Erythroblast (primary cell): ENCODE data around the gene ANTXR2.

Source experiments
- DNase-seq, 2 experiments: peaks; one replicate each; lab custom pipeline; 2025; lab: John Stamatoyannopoulos, UW
- GATA1 ChIP-seq: IDR thresholded peaks from 2 replicates; pipeline ENCODE4 v1.6.1; 2011; ENCODE audit warnings: low read depth, mild to moderate bottlenecking, control low read depth, low read length, moderate library complexity
- POLR2A ChIP-seq: IDR thresholded peaks from 2 replicates; pipeline ENCODE4 v1.6.1; 2011; ENCODE audit warnings: mild to moderate bottlenecking, low read length

The ANTXR2 gene

DNA sequence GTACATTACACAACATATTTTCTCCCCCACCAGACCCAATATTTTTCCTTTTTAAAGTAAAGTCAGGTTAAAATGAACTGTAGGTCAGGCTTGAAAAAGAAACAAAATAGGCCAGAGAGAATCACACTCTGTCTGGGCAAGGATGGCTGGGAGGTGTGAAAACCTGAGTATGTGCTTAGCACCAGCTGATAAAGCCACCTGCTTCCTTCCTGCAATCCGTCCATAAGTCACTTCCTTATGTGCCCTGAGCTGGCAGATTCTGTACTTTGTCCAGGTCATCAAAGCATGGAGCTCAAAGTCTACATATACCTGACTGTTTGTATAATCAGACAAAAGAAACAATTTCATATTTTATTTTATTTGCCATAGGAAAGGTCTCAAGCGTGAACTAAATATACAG lies 37.7 kb downstream of the ANTXR2 start:
- no peak for TF ChIP-seq GATA1
- no peak for TF ChIP-seq POLR2A
- DNase-seq = no peak

DNA sequence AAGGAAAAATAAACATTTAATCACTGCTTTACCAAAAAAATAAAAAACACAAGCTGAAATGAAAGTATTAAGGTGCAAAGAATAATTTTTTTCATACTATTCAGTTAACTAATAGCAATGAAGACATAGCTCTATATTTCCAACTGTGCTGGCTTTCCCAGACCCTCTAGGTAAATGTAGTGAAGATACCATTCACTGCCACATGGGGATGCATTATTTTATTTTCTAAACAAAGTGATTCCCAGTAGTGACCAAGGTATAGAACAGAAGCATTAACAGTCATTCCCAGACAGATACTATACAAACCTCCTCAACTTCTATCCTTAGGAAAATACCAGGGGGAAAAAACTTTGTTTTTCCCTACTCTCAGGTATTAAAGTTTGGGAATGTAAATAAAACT lies 39.4 kb downstream of the ANTXR2 start:
- no peak for TF ChIP-seq POLR2A
- TF ChIP-seq GATA1 = no peak
- DNase-seq = no peak

- no peak for DNase-seq
- TF ChIP-seq GATA1 = no peak
- TF ChIP-seq POLR2A = no peak
Observed at GRCh38 chr4:80029364-80029763, 43.7 kb downstream of the ANTXR2 start.

DNA sequence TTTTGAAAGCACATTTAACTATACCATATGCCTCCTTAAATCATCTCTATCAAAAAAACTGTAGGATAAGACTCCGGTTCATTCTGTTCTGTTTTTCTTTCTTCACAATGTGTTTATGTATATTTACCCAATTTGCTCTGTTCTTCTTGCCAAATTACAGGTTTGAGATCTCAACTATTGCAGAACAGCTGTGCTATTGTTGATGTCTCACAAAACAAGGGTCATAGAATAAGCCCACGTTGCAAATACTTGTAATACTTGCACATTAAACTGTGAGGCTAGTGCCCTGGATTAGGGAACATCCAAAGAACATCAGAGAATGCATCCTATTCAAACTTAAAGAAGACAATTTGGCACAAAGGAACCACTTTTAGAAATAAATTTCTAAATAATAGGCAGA lies 45.4 kb downstream of the ANTXR2 start:
- TF ChIP-seq POLR2A = no peak
- TF ChIP-seq GATA1 = no peak
- no peak for DNase-seq

DNA sequence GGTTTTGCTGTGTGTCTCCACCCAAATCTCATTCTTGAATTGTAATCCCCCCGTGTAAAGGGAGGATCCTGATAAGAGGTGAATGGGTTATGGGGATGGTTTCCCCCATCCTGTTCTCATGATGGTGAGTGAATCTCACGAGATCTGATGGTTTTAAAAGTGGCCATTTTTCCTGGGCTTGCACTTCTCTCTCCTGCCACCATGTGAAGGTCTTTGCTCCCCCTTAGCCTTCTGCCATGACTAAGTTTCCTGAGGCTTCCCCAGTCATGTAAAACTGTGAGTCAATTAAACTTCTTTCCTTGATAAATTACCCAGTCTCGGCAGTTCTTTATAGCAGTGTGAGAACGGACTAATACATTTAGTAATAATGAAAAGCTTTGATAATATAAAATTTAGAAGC lies 46.9 kb downstream of the ANTXR2 start:
- DNase-seq = no peak
- no peak for TF ChIP-seq GATA1
- TF ChIP-seq POLR2A = no peak

GRCh38 chr4:80024335-80024734 lies 48.7 kb downstream of the ANTXR2 start:
- TF ChIP-seq GATA1 = no peak
- no peak for TF ChIP-seq POLR2A
- no peak for DNase-seq

DNA sequence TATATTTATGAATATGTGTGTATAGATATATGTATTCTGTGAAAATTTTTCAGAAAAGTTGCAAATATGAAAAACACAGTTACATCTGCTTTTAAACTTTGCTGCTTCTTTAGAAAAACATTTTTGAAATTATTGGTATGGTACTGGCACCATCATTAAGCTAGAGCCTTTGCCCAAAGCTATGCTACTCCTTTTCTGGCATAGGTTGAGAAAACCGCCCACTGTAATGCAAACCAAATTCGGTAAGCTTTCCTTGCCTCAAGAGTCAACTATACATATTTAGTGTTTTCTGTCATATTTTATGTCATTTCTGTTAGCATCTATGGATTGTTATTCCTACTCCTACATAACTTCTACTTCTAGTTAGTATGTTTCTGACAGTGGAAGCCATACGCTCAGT lies 50.7 kb downstream of the ANTXR2 start:
- DNase-seq = no peak
- TF ChIP-seq POLR2A (no peak), GATA1 (no peak)

- DNase-seq = no peak
- TF ChIP-seq GATA1 (no peak), POLR2A (no peak)
Observed at GRCh38 chr4:80017125-80017854, 55.7 kb downstream of the ANTXR2 start.

DNA sequence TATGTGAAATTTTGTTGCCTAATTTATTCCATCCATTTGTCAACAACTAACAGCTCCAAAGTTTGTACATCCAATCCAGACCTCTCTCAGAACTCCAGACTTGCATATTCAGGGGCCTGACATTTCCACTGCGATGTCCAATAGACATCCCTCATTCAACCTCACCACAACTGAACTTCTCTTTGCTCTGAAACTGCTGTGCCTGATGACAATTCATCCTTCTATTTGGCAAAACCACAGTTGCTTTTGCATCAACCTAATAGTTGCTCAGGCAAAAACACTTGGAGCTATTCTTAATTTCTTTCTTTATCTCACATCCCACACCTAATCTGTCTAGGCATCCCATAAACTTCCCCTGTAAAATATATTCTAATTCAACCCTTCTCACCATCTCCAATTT lies 56.5 kb downstream of the ANTXR2 start:
- no peak for DNase-seq
- no peak for TF ChIP-seq GATA1
- TF ChIP-seq POLR2A = no peak

GRCh38 chr4:80015407-80016189 lies 57.4 kb downstream of the ANTXR2 start:
- no peak for TF ChIP-seq GATA1
- TF ChIP-seq POLR2A = no peak
- DNase-seq = no peak

DNA sequence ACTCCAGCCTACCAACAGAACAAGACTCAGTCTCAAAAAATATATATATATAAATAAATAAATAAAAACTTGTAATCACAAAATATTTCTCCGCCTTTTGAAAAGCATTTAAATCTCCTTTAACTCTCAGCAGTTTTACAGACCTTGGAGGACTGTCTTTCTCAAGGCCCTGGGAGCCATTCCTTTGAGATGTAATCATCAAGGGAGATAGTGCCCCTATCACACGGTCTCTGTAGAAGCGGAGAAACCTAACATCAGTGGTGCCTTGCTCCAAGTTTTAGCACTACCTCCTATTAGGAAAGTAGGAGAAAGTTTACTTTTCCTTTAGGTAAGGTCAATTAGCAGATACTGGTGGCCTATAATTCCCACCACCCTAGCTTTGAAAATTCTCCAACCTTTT lies 58.5 kb downstream of the ANTXR2 start:
- no peak for DNase-seq
- TF ChIP-seq POLR2A = no peak
- TF ChIP-seq GATA1 = no peak

DNA sequence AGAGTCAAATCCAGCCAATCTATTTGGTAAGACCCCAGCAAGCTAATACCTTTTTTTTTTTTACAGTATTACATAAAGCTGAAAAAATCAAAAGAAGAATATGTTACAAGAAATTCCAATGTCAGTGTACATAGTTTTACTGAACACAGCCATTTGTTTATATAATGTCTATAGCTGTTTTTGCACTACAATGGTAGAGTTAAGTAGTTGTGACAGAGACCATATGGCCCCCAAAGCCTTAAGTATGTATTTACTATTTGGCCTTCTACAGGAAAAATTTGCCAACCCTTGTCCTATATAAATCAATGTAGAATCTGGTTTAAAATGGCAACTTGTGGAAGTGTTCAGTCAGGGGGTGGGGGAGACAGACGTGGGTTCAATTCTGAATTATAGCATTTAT lies 60.7 kb downstream of the ANTXR2 start:
- TF ChIP-seq GATA1 (no peak), POLR2A (no peak)

GRCh38 chr4:80011636-80012236 lies 61.3 kb downstream of the ANTXR2 start:
- no peak for DNase-seq
- TF ChIP-seq GATA1 (no peak), POLR2A (no peak)

More for the DNA sequence above, 60.7 kb downstream of the ANTXR2 start:
- no peak for DNase-seq

GRCh38 chr4:80010316-80010715 lies 62.7 kb downstream of the ANTXR2 start:
- TF ChIP-seq GATA1 (no peak), POLR2A (no peak)
- no peak for DNase-seq
